Activated CD8-positive, alpha-beta memory T cell treated with anti-CD3 and anti-CD28 coated beads, Interleukin-2, amount 10 ng/mL, durations not matched to agents 7 days and 5 days (primary cell): ENCODE measurements around the gene NCKAP5. TPM values are rescaled to one million over a fixed set of nuclear protein-coding genes. Genes with fewer than 3 reads are reported as not detected.

Experiments used
- ATAC-seq: fragments of 150-1000 bp; cut with Tn5 transposase; one replicate; pipeline ENCODE4 v1.10.0; 2021; ENCODE audit warnings: moderate library complexity
- CTCF ChIA-PET: fragments of 350-600 bp; sonication (Branson Sonifier 250); formaldehyde crosslinking; loops from one replicate; lab custom pipeline; 2021; ENCODE audit warnings: antibody characterized with exemption; lab: Charles Lee
- DNase-seq: peaks from one replicate; pipeline ENCODE4 v3.0.0-alpha.2; 2020
- H3K27ac Mint-ChIP-seq: one replicate; pipeline ENCODE4 v1.8.0; 2021; ENCODE audit warnings: mild to moderate bottlenecking, mixed read lengths
- H3K27me3 Mint-ChIP-seq: one replicate; pipeline ENCODE4 v1.8.0; 2021; ENCODE audit warnings: mixed read lengths
- H3K36me3 Mint-ChIP-seq: one replicate; pipeline ENCODE4 v1.8.0; 2021; ENCODE audit warnings: mild to moderate bottlenecking, mixed read lengths
- H3K4me1 Mint-ChIP-seq: one replicate; pipeline ENCODE4 v1.8.0; 2021; ENCODE audit warnings: mixed read lengths
- H3K4me3 Mint-ChIP-seq: one replicate; pipeline ENCODE4 v1.8.0; 2021; ENCODE audit warnings: mild to moderate bottlenecking, moderate library complexity, mixed read lengths
- H3K9me3 Mint-ChIP-seq: one replicate; pipeline ENCODE4 v1.8.0; 2022; ENCODE audit warnings: low read depth, mixed read lengths
- total RNA-seq, 2 experiments: library from RNA; stranded (reverse); gene quantifications; one replicate each; pipeline ENCODE4 v1.2.3, GENCODE V29; 2021

NCKAP5 gene
- total RNA-seq, 2 experiments from 2014 or later = not detected

DNA sequence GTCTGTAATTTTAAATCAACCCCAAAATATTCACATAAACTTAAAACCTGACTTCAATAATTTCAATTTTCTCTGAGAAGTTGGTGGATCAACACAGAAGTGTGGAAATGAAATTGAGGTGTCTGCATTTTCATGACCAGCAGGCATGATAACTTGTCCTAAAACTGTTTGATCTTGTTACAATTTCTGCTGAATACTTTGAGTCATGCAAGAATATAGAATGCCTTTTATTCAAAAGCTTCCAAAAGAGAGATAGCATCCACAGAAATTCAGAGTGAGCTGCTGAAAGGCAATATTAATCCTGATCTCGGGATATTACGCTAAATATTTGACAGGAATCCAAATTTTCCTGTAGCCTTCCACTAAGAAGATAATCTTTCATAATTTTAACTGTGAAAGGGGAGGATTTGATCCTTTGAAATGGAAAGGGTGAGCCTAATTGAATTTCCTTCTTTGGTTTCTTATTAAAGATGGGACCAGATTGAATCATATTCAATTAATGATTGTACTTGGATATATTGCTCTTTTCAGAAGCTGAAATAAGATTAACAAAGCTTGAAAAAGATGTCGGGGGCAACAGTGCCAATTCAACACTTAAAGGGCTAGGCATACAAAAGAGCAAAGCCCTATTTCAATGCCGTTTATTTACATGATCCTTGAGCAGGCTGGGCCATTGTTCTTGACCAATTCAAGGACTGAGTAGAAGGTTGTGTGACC is 129.3 kb downstream of the NCKAP5 start:
- Mint-ChIP-seq H3K9me3 (no peaks in the 10 kb centered on the region), H3K36me3 (no peaks in the 10 kb centered on the region), H3K27me3 (no peaks in the 10 kb centered on the region), H3K4me1 (no peaks in the 10 kb centered on the region), H3K27ac (no peak overlapping the region), H3K4me3 (no peak overlapping the region)
- no peak for DNase-seq
- CTCF ChIA-PET = no interaction called here
- ATAC-seq = no peak

DNA sequence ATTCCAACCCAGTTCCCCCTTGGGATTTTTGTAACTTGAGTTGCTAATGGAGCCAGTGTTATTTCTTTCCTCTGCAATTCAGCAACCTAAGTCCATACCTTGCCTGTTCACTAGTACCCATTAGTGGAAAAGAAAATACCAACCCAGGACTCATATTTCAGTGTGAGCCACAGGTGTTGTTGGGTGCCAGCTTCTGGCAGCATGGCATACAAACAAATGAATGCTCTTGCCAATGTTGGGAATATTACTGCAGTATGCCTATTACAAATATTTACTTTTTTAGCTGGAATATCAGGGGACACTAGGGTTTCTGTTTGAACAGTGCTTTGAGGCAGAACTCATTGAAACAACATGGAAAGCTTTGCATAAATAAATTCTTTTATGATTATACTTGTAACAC is 130.2 kb downstream of the NCKAP5 start:
- Mint-ChIP-seq H3K4me1 (no peaks in the 10 kb centered on the region), H3K4me3 (no peak overlapping the region), H3K36me3 (no peaks in the 10 kb centered on the region), H3K27me3 (no peaks in the 10 kb centered on the region), H3K27ac (no peak overlapping the region), H3K9me3 (no peaks in the 10 kb centered on the region)
- ATAC-seq (no peak), DNase-seq (no peak)
- CTCF ChIA-PET = no interaction called here

DNA sequence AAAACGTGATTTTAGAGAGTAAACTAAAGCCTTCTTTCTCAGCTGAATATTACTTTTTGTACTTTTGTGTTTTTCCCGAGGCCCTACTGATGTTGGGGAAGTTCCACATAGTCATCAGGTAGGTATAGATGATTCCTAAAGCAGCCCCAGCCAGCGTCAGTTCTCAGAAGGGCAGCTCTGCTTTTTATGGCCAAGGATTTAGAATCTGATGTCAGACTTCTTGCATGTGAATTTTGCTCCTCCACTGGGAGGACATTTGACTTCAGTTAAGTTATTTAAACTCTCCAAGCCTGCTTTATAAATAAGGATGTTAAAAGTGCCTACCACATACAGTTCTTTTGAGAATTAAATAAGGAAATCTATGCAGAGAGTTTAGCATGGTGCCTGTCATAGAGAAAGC is 130.8 kb downstream of the NCKAP5 start:
- H3K4me3 Mint-ChIP-seq = no peak overlapping the region
- ATAC-seq (no peak), DNase-seq (no peak)
- CTCF ChIA-PET = no interaction called here
- H3K36me3 Mint-ChIP-seq = no peaks in the 10 kb centered on the region
- no peak overlapping the region for H3K27ac Mint-ChIP-seq
- H3K27me3 Mint-ChIP-seq = no peaks in the 10 kb centered on the region
- H3K9me3 Mint-ChIP-seq = no peaks in the 10 kb centered on the region
- H3K4me1 Mint-ChIP-seq = no peaks in the 10 kb centered on the region

DNA sequence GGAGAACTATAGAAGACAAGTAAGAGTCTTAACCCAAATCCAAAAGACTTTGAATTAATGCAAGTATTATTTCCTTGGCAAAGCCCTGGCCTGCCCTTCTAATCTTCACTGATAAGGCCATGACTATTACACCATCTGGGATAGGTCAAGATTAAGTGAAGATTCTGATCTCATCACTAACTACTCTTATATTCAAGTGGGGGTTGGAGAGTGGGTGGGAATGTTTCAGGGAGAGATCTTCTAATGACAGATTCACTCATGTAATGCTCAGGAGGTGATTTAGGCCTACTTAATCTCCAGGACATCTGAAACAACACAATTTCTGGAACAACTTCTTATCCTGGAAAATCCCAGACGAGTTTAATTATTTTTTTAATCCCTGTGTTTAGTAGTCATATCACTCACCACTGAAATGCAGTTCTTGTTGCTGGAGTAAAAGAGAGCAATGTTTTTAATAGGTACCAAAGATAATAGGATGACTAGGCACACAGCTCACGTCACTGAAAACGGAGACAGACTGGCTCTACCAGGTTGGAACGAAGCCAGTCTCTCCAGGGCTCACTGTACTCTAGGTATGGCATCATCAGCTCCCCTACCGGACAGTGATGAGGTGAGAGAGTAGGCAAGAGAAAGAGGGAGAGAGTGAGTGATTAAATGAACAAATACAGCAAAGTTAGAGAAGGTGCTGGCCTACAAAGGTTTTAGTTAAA is 133.1 kb downstream of the NCKAP5 start:
- ATAC-seq (no peak), DNase-seq (no peak)
- H3K27me3 Mint-ChIP-seq = no peaks in the 10 kb centered on the region
- no peaks in the 10 kb centered on the region for H3K36me3 Mint-ChIP-seq
- no peaks in the 10 kb centered on the region for H3K4me1 Mint-ChIP-seq
- CTCF ChIA-PET = no interaction called here
- H3K27ac Mint-ChIP-seq = no peak overlapping the region
- H3K9me3 Mint-ChIP-seq = no peaks in the 10 kb centered on the region
- H3K4me3 Mint-ChIP-seq = no peak overlapping the region

DNA sequence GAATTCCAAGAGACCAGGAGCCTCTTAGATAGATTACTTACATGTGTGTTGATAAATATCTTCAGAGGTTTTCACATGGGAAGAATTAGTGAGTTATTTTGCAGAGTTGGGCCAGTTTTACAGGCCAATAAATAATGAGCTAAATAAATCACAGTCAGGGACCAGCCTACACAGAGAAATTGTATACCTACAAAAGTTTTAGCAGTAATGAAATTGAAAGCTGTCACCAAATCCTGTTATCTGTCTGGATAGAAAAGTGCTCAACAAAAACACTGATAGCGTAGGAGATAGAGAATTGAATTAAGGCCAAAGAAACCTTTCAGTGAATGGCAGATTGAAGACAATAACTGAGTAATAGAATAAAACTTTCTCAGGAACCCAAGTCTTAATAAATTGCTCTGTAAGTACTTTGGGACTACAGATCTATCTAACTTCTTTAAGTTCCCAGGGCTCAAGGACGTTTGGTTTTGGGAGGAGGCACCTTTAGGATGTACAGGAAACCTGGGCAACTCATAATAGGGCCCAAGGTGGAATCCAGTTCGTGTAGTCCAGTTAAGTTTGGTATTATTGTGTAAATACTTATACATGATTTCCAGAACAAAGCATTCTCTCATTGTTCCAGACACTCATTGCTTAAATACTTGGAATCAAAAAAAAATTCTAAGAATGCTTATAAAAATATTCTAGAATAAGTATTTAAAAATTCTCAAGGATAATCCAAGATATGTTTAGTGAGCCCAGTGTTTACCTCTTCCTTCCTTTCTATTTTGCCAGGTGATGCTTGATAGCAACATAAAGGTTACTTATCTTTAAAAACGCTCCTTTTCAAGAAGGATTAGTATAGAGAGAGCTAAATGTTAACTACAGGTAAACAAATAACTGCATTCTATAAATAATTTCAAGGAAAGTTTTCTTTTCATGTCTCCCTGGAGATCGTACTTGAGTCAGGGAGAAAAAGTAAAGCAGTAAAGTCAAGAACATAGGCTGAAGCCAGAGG is 134.5 kb downstream of the NCKAP5 start:
- Mint-ChIP-seq H3K4me3 (no peak overlapping the region), H3K36me3 (no peaks in the 10 kb centered on the region), H3K27ac (no peak overlapping the region), H3K27me3 (no peaks in the 10 kb centered on the region), H3K9me3 (no peaks in the 10 kb centered on the region), H3K4me1 (no peaks in the 10 kb centered on the region)
- DNase-seq (no peak), ATAC-seq (no peak)
- CTCF ChIA-PET = no interaction called here

DNA sequence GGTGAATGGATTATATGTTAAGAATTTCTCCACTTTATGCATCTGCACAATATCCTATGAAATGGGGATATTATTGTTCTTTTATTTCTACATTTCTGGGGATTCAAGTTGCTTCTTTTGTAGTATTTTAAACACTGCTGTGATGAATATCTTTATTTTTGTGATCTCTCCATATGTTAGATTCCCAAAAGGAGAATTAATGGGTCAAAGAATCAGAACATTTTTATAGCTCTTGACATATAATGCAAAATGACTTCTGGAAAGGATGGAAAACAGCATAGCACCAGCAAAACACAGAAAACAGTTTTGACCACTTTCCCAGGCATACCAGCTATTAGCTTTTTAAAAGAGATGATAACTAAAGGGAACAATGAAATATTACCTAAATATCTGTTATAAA is 135.5 kb downstream of the NCKAP5 start:
- H3K36me3 Mint-ChIP-seq = no peaks in the 10 kb centered on the region
- CTCF ChIA-PET = no interaction called here
- no peak for DNase-seq
- H3K9me3 Mint-ChIP-seq = no peaks in the 10 kb centered on the region
- no peaks in the 10 kb centered on the region for H3K27me3 Mint-ChIP-seq
- ATAC-seq = no peak
- no peak overlapping the region for H3K27ac Mint-ChIP-seq
- no peaks in the 10 kb centered on the region for H3K4me1 Mint-ChIP-seq
- no peak overlapping the region for H3K4me3 Mint-ChIP-seq

DNA sequence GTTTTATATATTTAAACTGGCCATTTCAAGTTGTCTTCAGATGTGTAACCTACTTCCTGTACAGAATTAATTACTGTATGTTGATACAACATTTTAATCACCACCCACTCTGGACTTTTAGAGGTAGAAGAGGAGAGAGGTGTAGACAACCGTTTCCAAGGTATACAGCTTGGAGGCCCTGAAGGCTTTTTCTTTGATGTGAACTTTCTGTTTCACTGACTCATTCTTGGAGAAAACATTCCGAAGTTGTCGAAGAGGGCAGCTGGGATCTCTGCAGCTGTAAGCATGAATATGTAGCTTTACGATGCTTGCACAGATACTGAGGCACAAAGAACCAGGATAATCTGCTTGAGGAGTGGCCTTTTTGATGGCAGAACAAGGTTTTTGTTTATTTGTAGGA is 137.0 kb downstream of the NCKAP5 start:
- Mint-ChIP-seq H3K9me3 (no peaks in the 10 kb centered on the region), H3K4me3 (no peak overlapping the region), H3K4me1 (no peaks in the 10 kb centered on the region), H3K36me3 (no peaks in the 10 kb centered on the region), H3K27ac (no peak overlapping the region), H3K27me3 (no peaks in the 10 kb centered on the region)
- no peak for ATAC-seq
- no peak for DNase-seq
- CTCF ChIA-PET = no interaction called here

DNA sequence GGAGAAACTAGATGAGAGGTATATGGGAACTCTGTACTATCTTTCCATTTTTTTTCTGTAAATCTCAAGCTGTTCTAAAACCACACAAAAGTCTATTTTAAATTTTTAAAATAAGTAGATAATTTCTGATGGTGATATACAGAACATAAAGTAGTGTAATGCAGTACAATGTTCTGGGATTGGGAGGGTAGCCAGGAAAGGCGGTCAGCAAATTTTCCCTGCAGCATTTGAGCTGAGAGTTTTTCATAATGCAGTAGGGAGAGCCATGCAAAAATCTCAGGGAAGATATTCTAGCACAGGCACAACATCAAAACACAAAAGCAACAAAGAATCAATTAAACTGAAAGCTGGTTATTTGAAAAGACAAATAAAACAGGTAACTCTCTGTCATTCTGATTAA is 141.5 kb downstream of the NCKAP5 start:
- DNase-seq (no peak), ATAC-seq (no peak)
- no peaks in the 10 kb centered on the region for H3K27me3 Mint-ChIP-seq
- no peaks in the 10 kb centered on the region for H3K36me3 Mint-ChIP-seq
- H3K9me3 Mint-ChIP-seq = no peaks in the 10 kb centered on the region
- CTCF ChIA-PET = no interaction called here
- no peaks in the 10 kb centered on the region for H3K4me1 Mint-ChIP-seq
- H3K27ac Mint-ChIP-seq = no peak overlapping the region
- H3K4me3 Mint-ChIP-seq = no peak overlapping the region

DNA sequence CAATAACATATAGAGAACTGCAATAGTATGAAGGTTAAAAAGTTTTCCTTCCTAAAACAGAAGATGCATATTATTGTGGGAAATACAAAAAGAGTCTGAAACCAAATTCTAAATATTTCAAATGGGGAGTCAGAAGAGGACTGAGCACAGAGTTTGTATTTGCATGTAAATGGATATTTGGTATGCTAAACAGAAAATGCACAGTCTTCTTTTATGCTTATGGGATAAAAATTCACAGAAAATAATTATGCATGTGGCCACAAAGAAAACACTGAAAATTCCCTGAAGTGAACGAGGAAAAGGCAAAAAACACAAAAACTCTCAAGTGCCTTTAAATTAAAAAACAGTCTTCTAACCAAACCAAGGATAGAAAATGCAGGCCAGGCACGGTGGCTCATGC is 142.7 kb downstream of the NCKAP5 start:
- Mint-ChIP-seq H3K36me3 (no peaks in the 10 kb centered on the region), H3K27me3 (no peaks in the 10 kb centered on the region), H3K9me3 (no peaks in the 10 kb centered on the region), H3K4me3 (no peak overlapping the region), H3K27ac (no peak overlapping the region), H3K4me1 (no peaks in the 10 kb centered on the region)
- DNase-seq (no peak), ATAC-seq (no peak)
- CTCF ChIA-PET = no interaction called here

DNA sequence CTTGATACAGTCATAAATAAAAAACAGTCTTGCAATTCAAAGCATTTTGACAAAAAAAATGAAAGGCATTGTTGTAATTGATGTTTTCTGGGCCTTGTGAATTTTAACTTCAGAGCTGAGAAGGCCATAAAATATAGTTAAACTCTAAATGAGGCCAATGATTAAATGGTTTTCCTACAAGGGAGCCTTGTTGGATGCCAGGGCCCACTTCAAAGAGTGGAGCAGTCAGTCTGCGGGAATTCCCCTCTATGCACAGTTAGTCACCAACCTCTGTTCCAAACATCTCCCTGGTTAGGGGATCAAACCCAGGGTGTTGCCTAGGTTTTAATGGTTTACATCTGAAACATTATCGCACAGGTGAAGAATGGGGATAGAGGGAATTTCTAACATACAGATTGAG is 143.4 kb downstream of the NCKAP5 start:
- Mint-ChIP-seq H3K27ac (no peak overlapping the region), H3K27me3 (no peaks in the 10 kb centered on the region), H3K4me3 (no peak overlapping the region), H3K36me3 (no peaks in the 10 kb centered on the region), H3K4me1 (no peaks in the 10 kb centered on the region), H3K9me3 (no peaks in the 10 kb centered on the region)
- ATAC-seq = no peak
- CTCF ChIA-PET = no interaction called here
- DNase-seq = no peak

DNA sequence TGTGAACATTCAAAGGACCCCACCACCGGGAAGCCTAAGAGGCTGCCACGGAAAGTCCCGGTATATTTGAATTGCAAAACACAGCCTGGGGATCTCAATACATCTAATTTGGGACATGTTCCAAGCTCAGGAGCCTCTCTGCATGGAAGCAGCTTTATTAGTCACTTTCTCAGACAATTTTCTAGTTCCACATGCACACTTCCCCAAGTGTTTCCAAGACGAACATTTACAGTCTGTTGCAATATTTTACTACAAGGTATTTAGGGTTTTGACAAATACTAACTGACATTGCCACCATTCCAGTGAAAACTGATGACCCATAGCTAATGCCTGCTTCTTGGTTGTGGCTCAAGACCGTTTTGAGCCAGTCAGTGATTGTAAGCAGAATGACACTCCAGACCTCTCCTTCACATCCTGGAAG is 145.3 kb downstream of the NCKAP5 start:
- CTCF ChIA-PET = no interaction called here
- Mint-ChIP-seq H3K36me3 (no peaks in the 10 kb centered on the region), H3K27me3 (no peaks in the 10 kb centered on the region), H3K4me1 (no peaks in the 10 kb centered on the region), H3K9me3 (no peaks in the 10 kb centered on the region), H3K27ac (no peak overlapping the region), H3K4me3 (no peak overlapping the region)
- no peak for DNase-seq
- no peak for ATAC-seq

DNA sequence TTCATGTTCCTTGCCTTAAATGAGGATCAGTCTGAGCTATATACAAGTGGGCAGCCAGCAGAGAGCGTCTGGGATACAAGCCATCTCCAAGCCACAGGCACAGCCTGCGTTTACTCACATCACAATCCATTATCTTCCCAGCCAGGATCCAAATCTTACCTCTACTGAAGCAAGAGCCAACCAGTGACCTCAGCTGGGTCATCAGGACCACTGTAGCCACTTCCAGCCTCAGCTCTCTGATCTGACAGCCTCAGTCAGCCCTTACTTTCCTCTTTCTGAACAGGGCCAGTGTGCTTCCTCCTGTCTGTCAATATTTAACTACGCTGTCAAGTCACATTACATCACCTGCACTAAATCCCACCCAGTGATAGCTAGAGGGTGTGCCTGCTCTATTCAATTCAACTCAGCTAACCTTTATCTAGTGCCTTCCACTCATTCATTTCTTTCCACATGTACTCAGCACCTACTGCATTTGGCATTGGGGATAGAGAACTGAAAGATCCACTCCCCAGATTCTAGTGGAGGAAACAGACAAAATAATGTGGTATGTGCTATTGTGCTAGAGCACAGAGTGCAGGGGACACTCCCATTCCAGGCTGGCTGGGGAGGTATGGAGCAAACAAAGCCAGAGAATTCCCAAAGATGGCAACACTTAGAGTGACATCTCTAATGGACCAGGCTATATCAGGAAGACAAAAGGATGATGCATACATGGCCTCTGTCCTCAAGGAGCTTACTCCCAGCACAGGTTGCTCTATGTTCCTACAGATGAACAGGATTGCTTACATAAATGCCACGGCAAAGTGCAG is 146.5 kb downstream of the NCKAP5 start:
- CTCF ChIA-PET = no interaction called here
- no peaks in the 10 kb centered on the region for H3K27me3 Mint-ChIP-seq
- no peaks in the 10 kb centered on the region for H3K4me1 Mint-ChIP-seq
- DNase-seq (no peak), ATAC-seq (no peak)
- no peak overlapping the region for H3K4me3 Mint-ChIP-seq
- no peaks in the 10 kb centered on the region for H3K9me3 Mint-ChIP-seq
- H3K36me3 Mint-ChIP-seq = no peaks in the 10 kb centered on the region
- no peak overlapping the region for H3K27ac Mint-ChIP-seq

DNA sequence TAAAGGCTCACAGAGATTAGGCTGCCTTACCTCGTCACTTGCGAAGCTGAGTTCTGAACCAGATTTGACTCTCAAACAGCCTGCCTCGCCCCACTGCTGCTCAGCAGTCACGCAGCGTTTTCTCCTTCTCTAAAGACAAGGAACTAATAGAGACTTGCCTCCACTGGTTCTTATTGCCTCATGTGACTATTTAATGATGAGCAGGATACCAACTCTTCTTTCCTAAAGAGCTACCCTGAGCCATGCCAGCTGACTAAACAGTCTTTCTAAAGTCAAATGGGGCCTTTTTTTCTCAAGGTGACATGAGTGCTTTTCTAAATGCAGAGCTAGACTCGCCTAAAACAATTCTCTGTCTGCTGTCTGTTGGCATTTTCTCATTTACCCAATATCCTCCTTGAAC is 147.5 kb downstream of the NCKAP5 start:
- H3K27me3 Mint-ChIP-seq = no peaks in the 10 kb centered on the region
- CTCF ChIA-PET = no interaction called here
- no peak overlapping the region for H3K27ac Mint-ChIP-seq
- H3K36me3 Mint-ChIP-seq = no peaks in the 10 kb centered on the region
- no peaks in the 10 kb centered on the region for H3K9me3 Mint-ChIP-seq
- H3K4me3 Mint-ChIP-seq = no peak overlapping the region
- DNase-seq (no peak), ATAC-seq (no peak)
- H3K4me1 Mint-ChIP-seq = no peaks in the 10 kb centered on the region
